A673 (cell line): Measurements from ENCODE around the gene PPM1M.

ENCODE experiments used
- CTCF ChIP-seq: fragments of 300-800, 200-600 bp; sonication (generic); conservative IDR thresholded peaks from 2 replicates; pipeline ENCODE4 v1.5.1; 2017; ENCODE audit warnings: low read depth, mild to moderate bottlenecking, antibody characterized with exemption, low read length, moderate library complexity, mixed read lengths
- EZH2 ChIP-seq: fragments of 200-600 bp; sonication (generic); IDR thresholded peaks from 2 replicates; pipeline ENCODE4 v1.6.1; 2017; ENCODE audit warnings: borderline replicate concordance, low read depth, mild to moderate bottlenecking, mixed read lengths, antibody characterized with exemption, low read length; ENCODE audit not compliant: poor library complexity, severe bottlenecking

GRCh38 chr3:52196977-52197376, 48.6 kb upstream of the PPM1M start:
- TF ChIP-seq CTCF (no peak), EZH2 (no peak)
